ENCODE data around the gene DERA.

DNA sequence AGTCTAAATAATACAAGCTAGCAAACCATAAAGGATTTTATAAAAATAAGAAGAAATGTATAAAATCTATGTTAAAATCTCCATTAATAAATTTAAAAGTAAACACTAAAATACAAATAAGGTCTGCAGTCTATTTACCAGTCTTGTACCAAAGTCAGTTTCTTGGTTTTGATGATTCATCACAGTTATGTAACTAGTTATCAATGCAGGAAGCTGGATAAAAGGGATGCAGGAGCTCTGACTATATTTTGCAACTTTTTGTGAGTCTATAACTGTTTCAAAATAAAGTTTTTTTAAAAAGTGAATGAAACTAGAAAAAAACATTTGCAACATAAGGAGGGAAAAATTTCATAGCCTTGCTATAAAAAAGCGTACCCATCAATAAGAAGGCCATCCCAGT, 151.5 kb downstream of the DERA start:
- TF ChIP-seq CTCF (IDR thresholded peaks at IDR 0.05) (no peak), POLR2AphosphoS5 (IDR thresholded peaks at IDR 0.05) (no peak)

All from breast epithelium (tissue), 3 donors.